Hematopoietic multipotent progenitor cell treated with erythropoietin and hydrocortisone succinate and interleukin-3 and kit ligand, for 15 days (in vitro differentiated cells): ENCODE results near the gene LRMDA.
"Not testable (repeated sequence)": the region's sequence is repeated elsewhere in the genome, so short reads cannot be mapped to it uniquely, and the experiment has no call there.

ENCODE experiments used
- DNase-seq: peaks from one replicate; pipeline ENCODE4 v3.0.0-alpha.2; 2015; ENCODE audit warnings: low spot score

LRMDA gene

GRCh38 chr10:76497666-76498065 is 1066.2 kb downstream of the LRMDA start:
- no peak for DNase-seq

- DNase-seq: no peak
Measured at GRCh38 chr10:76504823-76505222, 1073.4 kb downstream of the LRMDA start.

GRCh38 chr10:76509446-76509845 is 1078.0 kb downstream of the LRMDA start:
- no peak for DNase-seq

GRCh38 chr10:76514321-76514720 is 1082.9 kb downstream of the LRMDA start:
- DNase-seq: no peak

- no peak for DNase-seq
Measured at GRCh38 chr10:76514869-76515268, 1083.4 kb downstream of the LRMDA start.

- no peak for DNase-seq
Measured at GRCh38 chr10:76522547-76522946, 1091.1 kb downstream of the LRMDA start.

- no peak for DNase-seq
Measured at GRCh38 chr10:76523246-76523645, 1091.8 kb downstream of the LRMDA start.

GRCh38 chr10:76523791-76524351 is 1092.4 kb downstream of the LRMDA start:
- DNase-seq: no peak

GRCh38 chr10:76526833-76527232 is 1095.4 kb downstream of the LRMDA start:
- not testable (repeated sequence) for DNase-seq

GRCh38 chr10:76540331-76540730 is 1108.9 kb downstream of the LRMDA start:
- DNase-seq: no peak

- DNase-seq: no peak
Measured at GRCh38 chr10:76540786-76541185, 1109.4 kb downstream of the LRMDA start.

GRCh38 chr10:76541852-76542251 is 1110.4 kb downstream of the LRMDA start:
- no peak for DNase-seq

GRCh38 chr10:76542307-76542930 is 1111.0 kb downstream of the LRMDA start:
- no peak for DNase-seq

- DNase-seq: no peak
Measured at GRCh38 chr10:76543655-76544054, 1112.2 kb downstream of the LRMDA start.

GRCh38 chr10:76544789-76545188 is 1113.4 kb downstream of the LRMDA start:
- no peak for DNase-seq

GRCh38 chr10:76546411-76546810 is 1115.0 kb downstream of the LRMDA start:
- no peak for DNase-seq

- peak; percentile 47 for DNase-seq
Measured at GRCh38 chr10:76547352-76547972, 1116.0 kb downstream of the LRMDA start.

- DNase-seq: no peak
Measured at GRCh38 chr10:76548716-76549115, 1117.3 kb downstream of the LRMDA start.

GRCh38 chr10:76549171-76549570 is 1117.7 kb downstream of the LRMDA start:
- DNase-seq: no peak

GRCh38 chr10:76550806-76551205 is 1119.4 kb downstream of the LRMDA start:
- no peak for DNase-seq

GRCh38 chr10:76552091-76552873 is 1120.9 kb downstream of the LRMDA start:
- no peak for DNase-seq

GRCh38 chr10:76553263-76554032 is 1122.0 kb downstream of the LRMDA start:
- no peak for DNase-seq
